NCI-H128 (cell line): ENCODE measurements around the gene LIMCH1.

Experiments
- DNase-seq: peaks from one replicate; lab custom pipeline; 2025; ENCODE audit not compliant: unreplicated experiment; lab: John Stamatoyannopoulos, UW

Gene LIMCH1

DNA sequence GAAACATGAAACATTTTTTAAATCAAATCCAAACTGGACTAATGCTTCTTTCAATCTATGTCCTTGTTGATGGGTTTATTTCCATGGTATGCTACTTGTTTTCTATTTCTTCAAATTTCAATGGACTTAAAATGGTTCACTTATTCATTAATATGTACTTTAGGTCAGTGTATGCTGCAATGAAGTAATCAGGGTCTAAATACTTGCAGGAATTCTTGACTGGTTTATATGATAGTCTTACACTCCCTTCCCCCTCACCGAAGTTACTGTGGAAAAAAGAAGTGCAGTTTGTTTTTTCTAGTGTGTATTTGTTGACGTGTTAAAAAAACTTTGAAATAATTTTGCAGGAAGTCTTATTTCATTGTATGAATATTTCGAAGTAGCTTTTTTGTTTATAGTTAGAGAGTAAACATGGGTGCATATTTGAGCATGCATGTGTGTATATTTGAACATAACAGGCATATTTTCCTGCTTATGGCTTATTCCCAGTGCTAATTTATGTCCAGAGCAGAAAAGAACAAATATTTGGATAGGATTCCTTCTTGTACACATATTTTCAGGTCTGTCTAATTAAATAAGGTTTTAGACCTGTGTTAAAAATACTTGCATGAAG lies 65.0 kb downstream of the LIMCH1 start:
- no peak for DNase-seq

DNA sequence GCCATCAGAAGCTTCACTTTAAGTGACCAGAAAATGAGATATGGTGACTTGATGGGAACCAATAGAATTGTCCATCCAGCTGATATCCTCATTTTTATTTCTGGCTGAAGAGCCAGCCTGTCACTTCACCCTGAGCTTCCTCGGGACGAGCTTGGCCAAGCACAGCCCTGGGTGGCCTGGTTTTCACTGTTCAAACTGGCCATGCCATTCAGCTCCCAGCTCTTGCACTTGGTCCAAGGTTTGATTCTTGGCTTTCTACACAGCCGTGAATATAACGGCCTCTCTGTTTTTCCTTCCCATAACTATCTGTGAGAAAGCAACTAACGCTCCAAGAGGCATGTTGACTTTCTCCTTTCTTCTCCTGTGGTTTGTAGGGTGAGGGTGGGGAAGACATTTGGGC lies 71.9 kb downstream of the LIMCH1 start:
- DNase-seq = no peak

DNA sequence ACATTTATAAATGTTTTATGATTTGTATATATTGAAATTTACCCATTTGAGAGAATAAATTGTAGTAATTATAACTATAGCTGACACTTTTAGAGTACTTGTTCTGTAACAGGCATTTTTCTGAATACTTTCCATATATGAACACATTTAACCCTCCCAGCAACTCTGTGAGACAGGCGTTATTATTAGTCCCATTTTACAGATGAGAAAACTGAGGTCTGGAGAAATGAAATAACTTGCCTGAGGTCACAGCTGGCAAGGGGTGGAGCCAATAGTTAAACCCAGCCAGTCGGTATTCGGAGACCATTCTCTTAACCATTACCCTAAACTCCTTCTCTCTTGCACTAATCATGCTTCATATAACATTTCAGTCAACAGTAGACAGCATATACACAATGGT lies 72.5 kb downstream of the LIMCH1 start:
- DNase-seq = no peak

GRCh38 chr4:41611124-41611838 lies 73.3 kb downstream of the LIMCH1 start:
- DNase-seq = no peak

- no peak for DNase-seq
Measured at GRCh38 chr4:41611881-41612871, 74.2 kb downstream of the LIMCH1 start.

DNA sequence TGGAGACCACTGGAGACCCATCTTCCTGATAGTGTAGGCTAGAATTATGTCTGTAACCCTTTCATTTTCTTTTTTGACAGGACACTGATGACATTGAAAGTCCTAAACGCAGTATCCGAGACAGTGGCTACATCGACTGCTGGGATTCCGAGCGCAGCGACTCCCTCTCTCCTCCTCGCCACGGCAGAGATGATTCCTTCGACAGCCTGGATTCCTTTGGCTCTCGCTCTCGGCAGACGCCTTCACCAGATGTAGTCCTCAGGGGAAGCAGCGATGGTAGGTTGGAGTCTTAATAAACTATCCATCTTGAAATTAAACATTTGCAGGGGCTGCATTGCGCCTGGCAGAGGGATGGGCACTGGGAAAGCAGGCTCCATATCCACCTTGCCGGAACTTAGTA lies 75.4 kb downstream of the LIMCH1 start:
- DNase-seq = no peak

DNA sequence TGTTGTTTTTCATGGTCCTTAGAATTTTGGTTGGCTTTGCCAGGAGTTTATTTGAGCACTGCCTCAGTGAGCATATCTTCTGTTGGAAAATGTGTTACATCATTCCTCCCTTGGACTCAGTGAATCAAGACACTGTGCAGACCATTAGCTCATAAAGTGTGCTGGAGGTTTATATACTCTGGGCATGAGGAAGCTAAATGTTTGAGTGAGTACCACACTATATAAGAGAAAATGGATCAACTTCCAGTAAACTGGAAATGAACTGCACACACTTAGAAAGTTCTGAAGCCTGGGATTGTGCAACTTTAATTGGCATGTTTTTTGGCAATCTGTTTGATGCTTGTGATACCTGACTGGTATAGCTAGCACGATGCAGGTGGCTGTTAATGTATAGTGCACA lies 75.9 kb downstream of the LIMCH1 start:
- DNase-seq = no peak

DNA sequence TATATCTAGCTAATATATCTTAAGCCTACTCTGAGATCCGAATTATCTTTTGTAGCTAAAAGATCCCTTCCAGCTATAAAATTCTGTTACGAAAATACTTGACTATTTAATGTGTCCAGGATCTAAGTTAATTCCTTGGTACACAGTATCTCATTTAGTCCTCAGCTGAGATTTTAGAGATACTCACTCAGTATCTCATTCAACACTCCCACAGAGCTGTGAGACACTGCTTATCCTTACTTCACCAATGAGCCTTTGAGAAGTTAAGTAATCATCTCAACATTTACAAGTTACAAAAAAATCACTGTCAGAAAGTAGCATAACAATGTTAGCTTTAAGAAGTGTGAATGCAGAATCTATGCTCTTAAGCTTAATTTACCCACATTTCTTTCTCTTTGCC lies 76.6 kb downstream of the LIMCH1 start:
- no peak for DNase-seq

DNA sequence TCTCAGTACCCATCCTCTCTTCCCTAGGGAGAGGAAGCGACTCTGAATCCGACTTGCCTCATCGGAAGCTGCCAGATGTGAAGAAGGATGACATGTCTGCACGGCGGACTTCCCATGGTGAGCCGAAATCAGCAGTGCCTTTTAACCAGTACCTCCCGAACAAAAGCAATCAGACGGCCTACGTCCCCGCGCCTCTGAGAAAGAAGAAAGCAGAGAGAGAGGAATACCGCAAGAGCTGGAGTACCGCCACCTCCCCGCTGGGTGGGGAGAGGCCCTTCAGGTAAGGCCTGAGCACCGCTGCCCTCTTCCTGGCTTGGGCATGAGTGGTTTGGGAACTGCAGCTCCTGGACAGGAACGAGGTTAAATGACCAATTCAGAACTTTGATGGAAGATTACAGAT lies 81.2 kb downstream of the LIMCH1 start:
- no peak for DNase-seq

DNA sequence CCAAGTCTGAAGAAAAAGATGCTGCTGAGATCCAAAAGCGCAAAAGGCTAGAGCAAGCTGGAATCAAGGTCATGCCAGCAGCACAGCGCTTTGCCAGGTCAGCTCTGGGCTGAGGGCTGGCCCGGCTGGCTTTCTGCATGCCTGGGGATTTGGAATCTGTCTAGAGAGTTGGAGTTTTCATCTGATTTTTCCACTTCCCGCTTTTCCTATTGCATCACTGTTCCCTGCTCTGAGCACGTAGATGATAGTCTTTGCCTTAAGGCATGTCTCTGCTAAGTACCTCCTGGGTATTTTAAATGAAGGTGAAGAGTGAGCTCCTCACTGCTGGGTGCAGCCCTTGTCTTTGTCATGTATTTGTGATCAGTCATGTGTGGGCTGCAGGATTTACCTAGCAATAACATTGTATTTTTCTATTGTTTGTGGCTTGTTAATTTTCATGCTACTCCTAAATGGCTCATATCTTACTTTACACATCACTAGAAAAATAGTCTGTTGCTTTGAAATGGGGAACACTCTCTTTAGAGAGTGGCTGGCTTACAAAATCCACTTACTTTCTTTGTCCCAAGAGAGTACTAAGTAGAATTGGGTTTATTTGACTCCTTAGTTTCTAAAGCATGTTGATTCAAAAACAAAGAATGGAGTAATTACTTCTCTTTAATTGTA lies 82.8 kb downstream of the LIMCH1 start:
- DNase-seq = no peak

DNA sequence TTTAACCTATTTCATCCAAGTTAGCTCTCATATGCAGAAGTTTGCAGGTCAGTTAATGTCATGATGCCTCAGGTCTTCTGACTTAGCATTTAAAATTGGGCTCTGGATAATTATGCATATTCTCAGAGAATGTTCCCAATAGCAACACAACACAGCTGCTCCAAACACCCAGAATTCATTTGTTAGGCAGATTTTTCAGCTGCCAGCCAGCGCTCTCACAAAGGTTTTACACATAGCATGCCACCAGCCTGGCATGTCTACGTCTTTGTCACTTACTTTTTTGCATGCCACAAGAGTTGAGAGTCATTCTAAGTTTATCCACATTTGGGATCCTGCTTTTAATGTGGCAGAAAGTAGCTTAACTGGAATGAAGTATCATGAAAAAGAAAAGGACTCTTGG lies 84.8 kb downstream of the LIMCH1 start:
- DNase-seq = no peak

GRCh38 chr4:41624765-41625164 lies 86.8 kb downstream of the LIMCH1 start:
- no peak for DNase-seq

DNA sequence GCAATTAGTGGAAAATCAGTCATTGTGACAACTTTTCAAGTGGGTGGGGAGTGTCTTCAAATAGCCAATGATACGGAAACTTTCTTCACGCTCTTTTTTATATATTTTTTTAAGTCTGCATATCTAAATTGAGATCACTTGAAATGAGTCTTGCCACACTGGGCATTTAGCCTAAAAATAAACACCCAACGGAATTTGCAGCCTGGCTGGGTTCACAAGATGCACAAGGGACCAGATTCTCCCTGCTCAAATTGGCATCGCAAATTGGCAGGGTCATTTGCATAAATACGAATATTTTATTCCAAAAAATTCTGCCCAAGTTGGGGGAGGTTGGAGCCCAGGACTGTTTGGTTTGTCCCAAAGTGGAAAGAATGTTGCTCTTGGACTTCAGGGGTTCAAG lies 87.6 kb downstream of the LIMCH1 start:
- no peak for DNase-seq

DNA sequence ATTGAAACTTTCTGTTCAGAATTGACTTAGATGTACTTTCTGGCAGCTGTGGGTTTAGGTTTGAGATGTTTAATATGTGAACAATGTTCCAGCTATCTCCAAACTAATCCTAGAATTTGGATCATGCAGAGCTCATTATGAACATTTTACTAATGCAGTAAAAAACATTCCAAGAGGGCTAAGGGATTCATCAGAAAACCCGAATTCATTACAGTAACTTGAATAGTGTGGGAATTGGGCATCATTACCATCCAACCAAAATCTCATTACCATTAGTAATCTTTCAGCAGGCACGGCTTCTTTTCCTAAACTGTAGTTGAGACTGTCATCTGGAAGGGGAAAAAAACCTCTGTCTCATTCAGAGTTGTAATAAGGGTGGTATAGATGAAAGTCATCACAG lies 91.0 kb downstream of the LIMCH1 start:
- no peak for DNase-seq

DNA sequence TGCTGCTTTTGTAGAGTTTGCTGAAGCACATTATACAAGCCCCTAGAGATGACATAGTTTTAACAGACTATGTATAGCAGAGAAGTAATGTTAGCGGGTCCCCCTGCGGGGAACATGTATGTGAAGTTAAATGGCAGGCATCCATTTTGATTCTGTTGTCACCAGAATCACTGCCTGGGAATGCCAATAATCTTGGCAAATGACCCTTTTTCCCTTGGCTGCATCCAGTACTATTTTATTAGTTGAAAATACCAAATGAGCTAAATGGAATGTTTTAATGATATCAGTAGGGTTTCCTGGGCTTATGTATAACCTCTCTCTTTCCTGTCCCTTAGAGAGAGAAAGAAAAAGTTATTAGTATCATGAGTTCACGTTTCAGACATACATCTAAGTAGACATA lies 93.6 kb downstream of the LIMCH1 start:
- DNase-seq = no peak

- no peak for DNase-seq
Measured at GRCh38 chr4:41632481-41633073, 94.6 kb downstream of the LIMCH1 start.

DNA sequence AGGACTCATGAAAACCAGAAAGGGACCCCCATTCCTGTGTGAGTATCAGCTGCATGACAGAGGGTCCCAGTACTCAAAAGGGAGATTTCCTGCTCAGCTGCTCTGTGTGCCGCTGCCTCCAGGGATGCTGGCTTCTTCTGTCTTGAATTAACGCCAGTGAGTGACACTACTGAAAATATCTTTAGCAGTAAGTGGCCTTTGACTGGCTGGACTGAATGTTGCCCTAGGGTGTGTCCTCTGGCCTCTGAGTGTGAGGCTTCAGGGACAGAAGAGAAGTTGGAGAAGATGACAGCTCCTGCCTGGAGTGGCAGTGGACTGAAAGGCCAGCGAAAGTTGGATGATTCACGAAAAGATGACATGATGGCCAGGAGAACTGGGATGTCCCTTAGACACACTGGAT lies 95.4 kb downstream of the LIMCH1 start:
- DNase-seq = no peak

- DNase-seq = no peak
Measured at GRCh38 chr4:41635441-41635840, 97.5 kb downstream of the LIMCH1 start.

DNA sequence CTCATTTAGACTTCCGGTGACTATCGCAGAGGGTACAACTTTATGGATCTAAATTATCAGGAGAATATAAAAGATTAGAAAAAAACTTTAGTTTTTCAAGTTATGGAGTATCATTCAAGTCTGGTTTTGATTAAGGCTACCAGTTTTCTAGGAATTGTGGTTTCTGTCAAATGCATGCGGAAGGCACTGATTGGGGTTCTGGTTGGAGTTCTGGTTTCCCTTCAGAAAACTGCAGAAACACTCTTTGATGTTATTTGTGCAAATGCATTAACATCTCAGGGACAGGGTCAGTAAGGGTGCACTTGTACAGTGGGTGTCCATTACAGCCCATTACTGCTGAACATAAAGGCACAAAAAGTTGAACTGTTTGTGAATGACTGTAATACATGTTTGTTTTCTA lies 100.2 kb downstream of the LIMCH1 start:
- DNase-seq = no peak

- DNase-seq = no peak
Measured at GRCh38 chr4:41638866-41639265, 100.9 kb downstream of the LIMCH1 start.

- DNase-seq = no peak
Measured at GRCh38 chr4:41639291-41639690, 101.3 kb downstream of the LIMCH1 start.
